ENCODE data around the gene BCCIP. TPM values are rescaled to one million over a fixed set of nuclear protein-coding genes. Genes with fewer than 3 reads are reported as not detected.

BCCIP gene
- total and polyA plus RNA-seq, 2 of the 8 experiments (the other 6 are each of a cell fraction or from before 2014, with no cell fraction given) = 33.9 to 120 TPM

DNA sequence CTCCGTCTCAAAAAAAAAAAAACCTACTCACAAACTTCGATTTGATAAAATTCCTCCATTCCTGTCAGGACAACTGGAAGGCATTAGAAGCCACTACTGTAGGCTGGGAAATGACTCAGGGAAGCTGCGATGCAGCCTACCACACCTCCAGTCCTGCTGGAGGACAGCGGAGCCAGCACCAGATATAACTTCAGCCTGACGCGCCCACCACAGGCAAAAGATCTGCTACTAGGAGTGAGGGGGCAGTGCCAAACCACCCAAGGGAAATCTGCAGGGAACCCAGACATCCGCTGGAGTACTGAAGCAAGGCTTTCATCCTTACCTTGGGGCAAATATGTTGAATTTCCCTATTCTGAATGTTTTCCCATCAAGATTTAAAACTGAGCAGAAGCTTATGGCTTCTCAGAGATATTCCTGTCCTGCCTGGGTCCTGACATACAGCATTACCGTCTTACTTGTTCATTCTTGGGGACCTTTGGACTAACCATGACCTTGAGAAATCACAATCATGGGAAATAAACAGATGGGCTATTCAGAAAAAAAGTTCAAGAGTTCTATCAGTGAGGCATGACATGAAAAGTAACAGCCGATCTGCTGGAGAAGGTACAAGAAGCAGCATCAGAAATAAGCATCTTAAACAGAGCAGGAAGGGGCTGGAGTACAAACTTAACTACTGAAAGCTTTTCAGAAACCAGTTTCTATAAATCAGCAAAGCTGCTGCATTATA is 20.4 kb downstream of the BCCIP start:
- Histone ChIP-seq H3K79me2 (ENCODE audit: control insufficient read depth in 1 of 2, insufficient read depth in 2 of 2, low read length in 2 of 2) (no peaks in the 10 kb centered on the region), H4K5ac (ENCODE audit: insufficient read length, low read depth, low read length) (no peak overlapping the region), H3K4me3 (ENCODE audit: extremely low read depth in 1 of 4, insufficient read depth in 2 of 4, low read depth in 3 of 4, low read length in 4 of 4) (no peak overlapping the region), H3K23me2 (ENCODE audit: low read depth, low read length) (no peaks in the 10 kb centered on the region), H3K9me3 (ENCODE audit: insufficient read depth in 2 of 2, low read depth in 1 of 2, low read length in 1 of 2) (no peaks in the 10 kb centered on the region), H2BK12ac (ENCODE audit: low read depth, low read length) (no peak overlapping the region), H2AFZ (ENCODE audit: low read length) (no peak overlapping the region), H3K56ac (replicated peaks; ENCODE audit: insufficient read length, low read depth, low read length) (no peak overlapping the region), H3K9ac (replicated peaks in 1 of 4; ENCODE audit: extremely low read depth in 1 of 4, low read depth in 3 of 4, low read length in 3 of 4) (no peak overlapping the region), H2BK120ac (replicated peaks; ENCODE audit: low read depth, low read length) (no peak overlapping the region), H3K27ac (ENCODE audit: low read depth, low read length) (no peak overlapping the region), H3K79me1 (ENCODE audit: low read depth, low read length) (no peaks in the 10 kb centered on the region), H3K36me3 (ENCODE audit: control insufficient read depth in 2 of 4, insufficient read depth in 4 of 4, low read length in 3 of 4) (peaks cover 6 to 23% (median 10%) of the 10 kb centered on the region in 4 experiments), H2BK20ac (ENCODE audit: low read length) (no peak overlapping the region), H3K4me2 (ENCODE audit: insufficient read depth in 1 of 2, low read depth in 2 of 2, low read length in 2 of 2) (no peak overlapping the region), H4K91ac (replicated peaks; ENCODE audit: insufficient read length, low read length) (no peak overlapping the region), H3K4me1 (replicated peaks in 1 of 4; ENCODE audit: control insufficient read depth in 3 of 4, insufficient read depth in 4 of 4, low read length in 3 of 4) (no peaks in the 10 kb centered on the region), H3K27me3 (replicated peaks in 1 of 4; ENCODE audit: control insufficient read depth in 3 of 4, extremely low read depth in 1 of 4, insufficient read depth in 3 of 4, low read length in 3 of 4) (no peaks in the 10 kb centered on the region), H4K8ac (ENCODE audit: extremely low read depth, insufficient read depth, low read length) (no peak overlapping the region), H3K14ac (ENCODE audit: insufficient read length) (no peak overlapping the region), H2BK5ac (ENCODE audit: low read depth, low read length) (no peak overlapping the region), H3K18ac (ENCODE audit: extremely low read depth, low read length) (no peak overlapping the region), H2BK15ac (ENCODE audit: low read length) (no peak overlapping the region), H2AK5ac (ENCODE audit: low read depth, low read length) (no peak overlapping the region), H3K4ac (replicated peaks; ENCODE audit: insufficient read length, low read depth, low read length) (no peak overlapping the region), H4K20me1 (replicated peaks in 1 of 2; ENCODE audit: control insufficient read depth in 1 of 2, insufficient read depth in 2 of 2, low read length in 2 of 2) (peaks cover 2 to 6% of the 10 kb centered on the region in 2 experiments), H3K23ac (ENCODE audit: insufficient read length) (no peak overlapping the region)
- 95% methylated on average over 8 of the region's 9 CpGs; no CpG with 5 or more reads in 1 of the 2 experiments for WGBS, 2 experiments (ENCODE audit: extremely low coverage in 1 of 2, insufficient coverage in 1 of 2, insufficient read length in 1 of 2, insufficient replicate concordance in 2 of 2, low coverage in 1 of 2, low lambda C conversion rate in 2 of 2, missing lambda C conversion rate in 1 of 2)
- DNase-seq (ENCODE audit: low read depth in 1 of 2, low spot score in 2 of 2) = no peak
- CTCF ChIA-PET (ENCODE audit: partially characterized antibody) = interaction anchor here (0.9 to 1.0 kb wide), 2 partner anchors 20 to 133 kb away, joined by 3 read pairs; no protein-coding TSS in a partner anchor
- FAIRE-seq = no peak
- POLR2A ChIA-PET (ENCODE audit: partially characterized antibody) = interaction anchor here (1.4 kb wide), 1 partner anchor 43 kb away, joined by 3 read pairs; no protein-coding TSS in a partner anchor
- TF ChIP-seq SAP30 (IDR thresholded peaks at IDR 0.05; ENCODE audit: insufficient read depth, insufficient replicate concordance, low read length) = no peak
- no peak for TF ChIP-seq EZH2 (IDR thresholded peaks at IDR 0.05; ENCODE audit: low read depth, low read length, severe bottlenecking)
- TF ChIP-seq CEBPB (IDR thresholded peaks at IDR 0.05; ENCODE audit: low read depth, low read length) = no peak
- TF ChIP-seq HDAC2 (IDR thresholded peaks at IDR 0.05; ENCODE audit: borderline replicate concordance in 1 of 2, low read depth in 2 of 2, low read length in 2 of 2) = no peak
- TF ChIP-seq BRCA1 (IDR thresholded peaks at IDR 0.05; ENCODE audit: low read depth, low read length) = no peak
- TF ChIP-seq POLR2A (IDR thresholded peaks at IDR 0.05; ENCODE audit: control extremely low read depth in 1 of 2, low read depth in 2 of 2, low read length in 2 of 2) = no peak
- no peak for TF ChIP-seq POU5F1 (IDR thresholded peaks at IDR 0.05; ENCODE audit: low read depth, low read length)
- no peak for TF ChIP-seq BACH1 (IDR thresholded peaks at IDR 0.05; ENCODE audit: low read length)
- no peak for TF ChIP-seq CBX8 (IDR thresholded peaks at IDR 0.05; ENCODE audit: borderline replicate concordance, low read depth, low read length)
- TF ChIP-seq TEAD4 (IDR thresholded peaks at IDR 0.05; ENCODE audit: low read depth, low read length) = no peak
- no peak for TF ChIP-seq TBP (IDR thresholded peaks at IDR 0.05; ENCODE audit: low read depth, low read length)
- TF ChIP-seq RNF2 (IDR thresholded peaks at IDR 0.05; ENCODE audit: borderline replicate concordance, low read depth, low read length, missing control alignments, poor library complexity, severe bottlenecking) = no peak
- TF ChIP-seq SIX5 (IDR thresholded peaks at IDR 0.05; ENCODE audit: low read depth, low read length) = no peak

All from H1 (cell line).